Left lobe of liver (tissue), 2 donors: Measurements from ENCODE around the gene RENBP. TPM values are rescaled to one million over a fixed set of nuclear protein-coding genes. Genes with fewer than 3 reads are reported as not detected.

Experiments used
- ATAC-seq: fragments of 200-7000 bp; cut with Tn5 transposase; one replicate; pipeline ENCODE4 v1.9.1; 2020; ENCODE audit warnings: mild to moderate bottlenecking, moderate library complexity
- DNase-seq: peaks from one replicate; pipeline ENCODE4 v3.0.0-alpha.2; 2020; ENCODE audit warnings: low spot score
- total RNA-seq: library from RNA; stranded (reverse); gene quantifications from one replicate; pipeline ENCODE4 v1.2.1, GENCODE V29; 2021
- donor health status: DM: no; HTN: no; CAD: no; lungs with moderate emphysema.
- donor health status: DM: no; HTN: yes; CAD: no.

The RENBP gene
- total RNA-seq, 1 donor from 2014 or later: 5.5 TPM

GRCh38 chrX:153921511-153922446 is 22.7 kb downstream of the RENBP start:
- no peak for ATAC-seq
- DNase-seq: no peak

GRCh38 chrX:153921070-153921469 is 23.4 kb downstream of the RENBP start:
- no peak for ATAC-seq
- no peak for DNase-seq

GRCh38 chrX:153920546-153920945 is 23.9 kb downstream of the RENBP start:
- no peak for DNase-seq
- no peak for ATAC-seq

GRCh38 chrX:153919281-153919680 is 25.2 kb downstream of the RENBP start:
- ATAC-seq (no peak), DNase-seq (no peak)

GRCh38 chrX:153917869-153918268 is 26.6 kb downstream of the RENBP start:
- ATAC-seq: no peak
- DNase-seq: no peak

GRCh38 chrX:153913701-153914100 is 30.7 kb downstream of the RENBP start:
- no peak for ATAC-seq
- no peak for DNase-seq

- DNase-seq (no peak), ATAC-seq (no peak)
These were observed 31.2 kb downstream of the RENBP start for GRCh38 chrX:153913211-153913610.

GRCh38 chrX:153911798-153912197 is 32.6 kb downstream of the RENBP start:
- no peak for ATAC-seq

GRCh38 chrX:153910446-153910845 is 34.0 kb downstream of the RENBP start:
- DNase-seq: no peak

More at GRCh38 chrX:153911798-153912197, 32.6 kb downstream of the RENBP start:
- DNase-seq: no peak

GRCh38 chrX:153909980-153910360 is 34.5 kb downstream of the RENBP start:
- ATAC-seq: no peak
- no peak for DNase-seq

More at GRCh38 chrX:153910446-153910845, 34.0 kb downstream of the RENBP start:
- ATAC-seq: no peak

- no peak for DNase-seq
These were observed 35.1 kb downstream of the RENBP start for GRCh38 chrX:153909024-153909979.

GRCh38 chrX:153908219-153908860 is 36.1 kb downstream of the RENBP start:
- DNase-seq (no peak), ATAC-seq (no peak)

More at GRCh38 chrX:153909024-153909979, 35.1 kb downstream of the RENBP start:
- ATAC-seq: no peak

GRCh38 chrX:153907456-153907855 is 37.0 kb downstream of the RENBP start:
- ATAC-seq (no peak), DNase-seq (no peak)

GRCh38 chrX:153906126-153906917 is 38.1 kb downstream of the RENBP start:
- ATAC-seq (no peak), DNase-seq (no peak)

GRCh38 chrX:153905481-153906095 is 38.9 kb downstream of the RENBP start:
- ATAC-seq (no peak), DNase-seq (no peak)

- ATAC-seq (peak; percentile 47), DNase-seq (no peak)
These were observed 40.2 kb downstream of the RENBP start, which contains the start of gene AVPR2 for GRCh38 chrX:153903991-153904957. Gene AVPR2 (plus strand): TSS chrX:153904673. CDS start chrX:153905146, 473 bp downstream.

- ATAC-seq (peak; percentile 48), DNase-seq (no peak)
These were observed 41.0 kb downstream of the RENBP start for GRCh38 chrX:153903238-153903980.

GRCh38 chrX:153902385-153902784 is 42.1 kb downstream of the RENBP start:
- ATAC-seq (no peak), DNase-seq (no peak)
